H9 (cell line): Measurements from ENCODE around the gene NAGLU. TPM values are rescaled to one million over a fixed set of nuclear protein-coding genes. Genes with fewer than 3 reads are reported as not detected.
A peak's percentile ranks its signal among the peaks of the same experiment; 100 is the strongest.

Experiments used
- DNase-seq: peaks from one replicate; pipeline ENCODE4 v3.0.0-alpha.2; 2017
- H2AFZ ChIP-seq: one replicate; pipeline ENCODE4 v1.6.1; 2013; ENCODE audit warnings: mild to moderate bottlenecking, low read length, control low read depth, moderate library complexity
- H2AK5ac ChIP-seq: 2 replicates; pipeline ENCODE4 v1.6.1; 2013; ENCODE audit warnings: low read length, control low read depth, mixed read lengths; ENCODE audit not compliant: insufficient read length
- H2BK120ac ChIP-seq: one replicate; pipeline ENCODE4 v1.6.1; 2013; ENCODE audit warnings: low read depth, mild to moderate bottlenecking, low read length, control low read depth, inconsistent platforms; ENCODE audit not compliant: poor library complexity, severe bottlenecking
- H2BK12ac ChIP-seq: 2 replicates; pipeline ENCODE4 v1.6.1; 2013; ENCODE audit warnings: low read length, control low read depth, mixed read lengths, low read depth; ENCODE audit not compliant: insufficient read length
- H2BK15ac ChIP-seq: 2 replicates; pipeline ENCODE4 v1.6.1; 2013; ENCODE audit warnings: low read depth, low read length, control low read depth
- H2BK20ac ChIP-seq: one replicate; pipeline ENCODE4 v1.6.1; 2013; ENCODE audit warnings: low read depth, mild to moderate bottlenecking, low read length, control low read depth, inconsistent platforms; ENCODE audit not compliant: poor library complexity, severe bottlenecking
- H2BK5ac ChIP-seq: 2 replicates; pipeline ENCODE4 v1.6.1; 2013; ENCODE audit warnings: low read length, control low read depth, mixed read lengths; ENCODE audit not compliant: insufficient read length
- H3K14ac ChIP-seq: 2 replicates; pipeline ENCODE4 v1.6.1; 2013; ENCODE audit warnings: low read length, control low read depth; ENCODE audit not compliant: insufficient read depth
- H3K18ac ChIP-seq: 2 replicates; pipeline ENCODE4 v1.6.1; 2013; ENCODE audit warnings: low read depth, mild to moderate bottlenecking, mixed read lengths, low read length, control low read depth; ENCODE audit not compliant: insufficient read length
- H3K23ac ChIP-seq: 2 replicates; pipeline ENCODE4 v1.6.1; 2013; ENCODE audit warnings: low read length, control low read depth, mixed read lengths, low read depth; ENCODE audit not compliant: insufficient read length
- H3K23me2 ChIP-seq: 2 replicates; pipeline ENCODE4 v1.6.1; 2013; ENCODE audit warnings: low read depth, mild to moderate bottlenecking, mixed read lengths, low read length, control low read depth; ENCODE audit not compliant: insufficient read length, poor library complexity, severe bottlenecking
- H3K27ac ChIP-seq: 2 replicates; pipeline ENCODE4 v1.5.1; 2013; ENCODE audit warnings: low read length, control low read depth, mixed read lengths, low read depth; ENCODE audit not compliant: insufficient read length
- H3K27me3 ChIP-seq: 2 replicates; pipeline ENCODE4 v1.6.1; 2013; ENCODE audit warnings: low read length, control low read depth, inconsistent platforms; ENCODE audit not compliant: insufficient read depth
- H3K4ac ChIP-seq: 2 replicates; pipeline ENCODE4 v1.6.1; 2013; ENCODE audit warnings: low read depth, mild to moderate bottlenecking, control low read depth, inconsistent platforms, low read length, moderate library complexity
- H3K4me1 ChIP-seq: 2 replicates; pipeline ENCODE4 v1.6.1; 2013; ENCODE audit warnings: low read length, control low read depth, inconsistent platforms; ENCODE audit not compliant: insufficient read depth
- H3K4me2 ChIP-seq: 2 replicates; pipeline ENCODE4 v1.6.1; 2013; ENCODE audit warnings: low read length, control low read depth, mixed read lengths; ENCODE audit not compliant: insufficient read length, insufficient read depth
- H3K56ac ChIP-seq: 2 replicates; pipeline ENCODE4 v1.6.1; 2013; ENCODE audit warnings: low read depth, mild to moderate bottlenecking, mixed read lengths, low read length, control low read depth; ENCODE audit not compliant: insufficient read length
- H3K79me1 ChIP-seq: 2 replicates; pipeline ENCODE4 v1.6.1; 2013; ENCODE audit warnings: low read depth, mild to moderate bottlenecking, moderate library complexity, low read length, control low read depth, inconsistent platforms; ENCODE audit not compliant: insufficient read depth, poor library complexity, severe bottlenecking
- H3K79me2 ChIP-seq: 2 replicates; pipeline ENCODE4 v1.6.1; 2013; ENCODE audit warnings: low read length, control low read depth, inconsistent platforms; ENCODE audit not compliant: insufficient read depth
- H3K9ac ChIP-seq: 2 replicates; pipeline ENCODE4 v1.6.1; 2013; ENCODE audit warnings: low read length, control low read depth, mixed read lengths; ENCODE audit not compliant: insufficient read length; ENCODE audit errors: extremely low read depth
- H3K9me3 ChIP-seq: one replicate; pipeline ENCODE4 v1.6.1; 2013; ENCODE audit warnings: low read depth, low read length, inconsistent platforms; ENCODE audit not compliant: control insufficient read depth
- H3T11ph ChIP-seq: one replicate; pipeline ENCODE4 v1.6.1; 2013; ENCODE audit warnings: mild to moderate bottlenecking, low read length, control low read depth, inconsistent platforms
- H4K20me1 ChIP-seq: one replicate; pipeline ENCODE4 v1.6.1; 2013; ENCODE audit not compliant: control insufficient read depth, insufficient read length, insufficient read depth
- H4K5ac ChIP-seq: 2 replicates; pipeline ENCODE4 v1.6.1; 2013; ENCODE audit warnings: low read depth, mild to moderate bottlenecking, mixed read lengths, low read length, control low read depth; ENCODE audit not compliant: insufficient read length
- H4K8ac ChIP-seq: replicated peaks from 2 replicates; pipeline ENCODE4 v1.6.1; 2013; ENCODE audit warnings: low read length, control low read depth, mixed read lengths, low read depth; ENCODE audit not compliant: insufficient read length
- H4K91ac ChIP-seq: 2 replicates; pipeline ENCODE4 v1.6.1; 2013; ENCODE audit warnings: low read depth, mild to moderate bottlenecking, moderate library complexity, mixed read lengths, low read length, control low read depth; ENCODE audit not compliant: insufficient read length
- H3K27ac Mint-ChIP-seq, 3 experiments: 2 replicates in 2 of 3; 3 replicates in 1 of 3; pipeline ENCODE4 v1.8.0; 2020 to 2021; ENCODE audit warnings: mixed read lengths in 3 of 3, mild to moderate bottlenecking in 1 of 3, moderate library complexity in 1 of 3
- H3K27me3 Mint-ChIP-seq: 2 replicates; pipeline ENCODE4 v1.8.0; 2021; ENCODE audit warnings: low read depth, mild to moderate bottlenecking, moderate library complexity, mixed read lengths
- H3K36me3 Mint-ChIP-seq, 3 experiments: 2 replicates in 2 of 3; 3 replicates in 1 of 3; pipeline ENCODE4 v1.8.0; 2020 to 2021; ENCODE audit warnings: low read depth in 3 of 3, mixed read lengths in 3 of 3; ENCODE audit not compliant: insufficient read depth in 1 of 3
- H3K4me1 Mint-ChIP-seq, 2 experiments: 2 replicates each; pipeline ENCODE4 v1.8.0; 2020; ENCODE audit warnings: mixed read lengths in 2 of 2
- H3K4me3 Mint-ChIP-seq, 2 experiments: 2 replicates in 1 of 2; 3 replicates in 1 of 2; pipeline ENCODE4 v1.8.0; 2020 to 2021; ENCODE audit warnings: mild to moderate bottlenecking in 2 of 2, mixed read lengths in 2 of 2, moderate library complexity in 1 of 2
- H3K9me3 Mint-ChIP-seq, 2 experiments: 2 replicates in 1 of 2; 3 replicates in 1 of 2; pipeline ENCODE4 v1.8.0; 2020; ENCODE audit warnings: mild to moderate bottlenecking in 2 of 2, mixed read lengths in 2 of 2, moderate library complexity in 1 of 2
- CTCF ChIP-seq: fragments of 200-600 bp; sonication (generic); conservative IDR thresholded peaks from 3 replicates; pipeline ENCODE4 v1.8.0; 2021; ENCODE audit warnings: antibody characterized with exemption, mild to moderate bottlenecking
- WGBS: extraction: QIAGEN DNeasy Blood & Tissue Kit; methylation state at CpG from one replicate; pipeline ENCODE4 v1.1.7; 2013; ENCODE audit warnings: missing lambda C conversion rate, low lambda C conversion rate, mixed read lengths; ENCODE audit not compliant: insufficient read length; ENCODE audit errors: extremely low coverage; 5-methylcytosine and 5-hydroxymethylcytosine counted together
- total RNA-seq: library from RNA; stranded (reverse); gene quantifications from 2 replicates; pipeline ENCODE4 v1.2.1, GENCODE V29; 2021

The NAGLU gene
- total RNA-seq, 1 experiment from 2014 or later: 23.5 TPM

GRCh38 chr17:42566883-42567573, 31.0 kb downstream of the NAGLU start, which contains the start of gene MLX:
Gene MLX (plus strand): TSS chr17:42567100. CDS start chr17:42567125, 25 bp downstream.
- no peak within 1 kb of the TSS for H3K27ac ChIP-seq
- no CpG with 5 or more reads among the region's 72 CpGs for WGBS
- H3K4me1 Mint-ChIP-seq: peaks cover 17 to 23% of the 10 kb centered on the region in 2 experiments

More at GRCh38 chr17:42566883-42567573, 31.0 kb downstream of the NAGLU start, which contains the start of gene MLX:
- no peak within 1 kb of the TSS for H2BK12ac ChIP-seq
- H3K9ac ChIP-seq: peak within 1 kb of the TSS; percentile 29
- H3K27me3 Mint-ChIP-seq: no peaks in the 10 kb centered on the region
- H2BK20ac ChIP-seq: no peak within 1 kb of the TSS
- no peak within 1 kb of the TSS for H4K91ac ChIP-seq
- peak within 1 kb of the TSS; percentile 82 for H3K4me2 ChIP-seq
- no peak within 1 kb of the TSS; the same call in 1 of the 2 replicates for H3K14ac ChIP-seq
- H3K23ac ChIP-seq: no peak within 1 kb of the TSS
- H3K27me3 ChIP-seq: no peaks in the 10 kb centered on the region
- peaks cover 7% of the 10 kb centered on the region; the same call in 1 of the 2 replicates for H3K79me2 ChIP-seq
- H3K4me3 Mint-ChIP-seq: peak within 1 kb of the TSS; percentile 96 to 97
- no peak within 1 kb of the TSS for H2BK120ac ChIP-seq
- peaks cover 24 to 68% (median 59%) of the 10 kb centered on the region in 3 experiments for H3K36me3 Mint-ChIP-seq
- H3K9me3 Mint-ChIP-seq: no peaks in the 10 kb centered on the region
- peaks cover 2% of the 10 kb centered on the region; the same call in 1 of the 2 replicates for H3K4me1 ChIP-seq
- H3T11ph ChIP-seq: no peak within 1 kb of the TSS
- H4K20me1 ChIP-seq: no peaks in the 10 kb centered on the region
- no peak within 1 kb of the TSS for H3K18ac ChIP-seq
- TF ChIP-seq CTCF: no peak; the same call in 2 of the 3 replicates
- no peak within 1 kb of the TSS for H3K4ac ChIP-seq
- DNase-seq: peak; percentile 95
- H2AK5ac ChIP-seq: no peak within 1 kb of the TSS
- no peak within 1 kb of the TSS for H2BK5ac ChIP-seq
- peaks cover 4% of the 10 kb centered on the region for H3K79me1 ChIP-seq
- H3K56ac ChIP-seq: no peak within 1 kb of the TSS
- peaks cover 16% of the 10 kb centered on the region for H3K23me2 ChIP-seq
- H2AFZ ChIP-seq: no peak within 1 kb of the TSS
- no peak within 1 kb of the TSS for H2BK15ac ChIP-seq
- H3K27ac Mint-ChIP-seq: peak within 1 kb of the TSS; percentile 86 to 99 (median 87); a peak in 6 of 7 replicates
- no peak within 1 kb of the TSS for H4K8ac ChIP-seq
- H4K5ac ChIP-seq: no peak within 1 kb of the TSS
- H3K9me3 ChIP-seq: no peaks in the 10 kb centered on the region
